ENCODE measurements around the gene CCDC187.

Gene CCDC187

GRCh38 chr9:136247947-136248637 is 55.8 kb downstream of the CCDC187 start:
- Histone ChIP-seq H3K9ac (ENCODE audit: low read depth in 1 of 2, low read length in 2 of 2) (no peak overlapping the region), H3K4me3 (ENCODE audit: low read length in 2 of 2) (no peak overlapping the region), H3K27me3 (ENCODE audit: control insufficient read depth in 2 of 2, insufficient read depth in 2 of 2, low read length in 2 of 2) (peaks cover 2 to 16% of the 10 kb centered on the region in 2 donors)

DNA sequence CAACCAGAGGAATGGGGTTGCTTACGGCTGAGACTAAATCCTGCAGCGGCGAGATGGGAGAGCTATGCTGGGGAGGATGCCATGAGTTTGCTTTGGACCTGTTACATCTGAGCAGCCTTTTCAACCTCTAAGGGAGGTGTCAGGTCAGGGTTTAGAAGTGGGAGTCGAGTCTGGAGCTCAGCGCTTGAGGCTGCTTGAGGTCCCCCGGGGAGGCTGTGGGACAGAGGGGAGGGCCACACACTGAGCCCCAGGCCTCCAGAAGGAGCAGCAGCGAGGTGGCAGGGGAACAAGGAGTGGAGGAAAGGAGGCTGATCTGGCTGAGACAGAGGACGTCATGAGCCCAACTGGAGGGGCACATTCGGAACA is 56.4 kb downstream of the CCDC187 start:
- no peaks in the 10 kb centered on the region for H3K36me3 ChIP-seq (ENCODE audit: control insufficient read depth in 2 of 2, insufficient read depth in 2 of 2, low read length in 2 of 2)
- peaks cover 2 to 16% of the 10 kb centered on the region in 2 donors for H3K27me3 ChIP-seq (ENCODE audit: control insufficient read depth in 2 of 2, insufficient read depth in 2 of 2, low read length in 2 of 2)
- H3K9ac ChIP-seq (ENCODE audit: low read depth in 1 of 2, low read length in 2 of 2): no peak overlapping the region
- H3K4me1 ChIP-seq (ENCODE audit: control insufficient read depth in 2 of 2, insufficient read depth in 2 of 2, low read length in 2 of 2): peaks cover 8 to 15% of the 10 kb centered on the region in 2 donors
- H3K9me3 ChIP-seq (ENCODE audit: control insufficient read depth in 2 of 2, low read length in 2 of 2): no peaks in the 10 kb centered on the region
- H3K4me3 ChIP-seq (ENCODE audit: low read length in 2 of 2): no peak overlapping the region
- no peak overlapping the region for H3K27ac ChIP-seq (ENCODE audit: low read depth in 2 of 2, low read length in 2 of 2)

More at GRCh38 chr9:136247947-136248637, 55.8 kb downstream of the CCDC187 start:
- Histone ChIP-seq H3K9me3 (ENCODE audit: control insufficient read depth in 2 of 2, low read length in 2 of 2) (no peaks in the 10 kb centered on the region), H3K36me3 (ENCODE audit: control insufficient read depth in 2 of 2, insufficient read depth in 2 of 2, low read length in 2 of 2) (no peaks in the 10 kb centered on the region), H3K27ac (ENCODE audit: low read depth in 2 of 2, low read length in 2 of 2) (no peak overlapping the region), H3K4me1 (ENCODE audit: control insufficient read depth in 2 of 2, insufficient read depth in 2 of 2, low read length in 2 of 2) (peaks cover 8 to 15% of the 10 kb centered on the region in 2 donors)

GRCh38 chr9:136246849-136247550 is 56.9 kb downstream of the CCDC187 start:
- Histone ChIP-seq H3K27ac (ENCODE audit: low read depth in 2 of 2, low read length in 2 of 2) (no peak overlapping the region), H3K9me3 (ENCODE audit: control insufficient read depth in 2 of 2, low read length in 2 of 2) (no peaks in the 10 kb centered on the region), H3K4me3 (ENCODE audit: low read length in 2 of 2) (no peak overlapping the region), H3K4me1 (ENCODE audit: control insufficient read depth in 2 of 2, insufficient read depth in 2 of 2, low read length in 2 of 2) (peaks cover 8 to 15% of the 10 kb centered on the region in 2 donors), H3K27me3 (ENCODE audit: control insufficient read depth in 2 of 2, insufficient read depth in 2 of 2, low read length in 2 of 2) (peaks cover 2 to 16% of the 10 kb centered on the region in 2 donors), H3K36me3 (ENCODE audit: control insufficient read depth in 2 of 2, insufficient read depth in 2 of 2, low read length in 2 of 2) (no peaks in the 10 kb centered on the region), H3K9ac (ENCODE audit: low read depth in 1 of 2, low read length in 2 of 2) (no peak overlapping the region)

GRCh38 chr9:136245219-136246150 is 58.4 kb downstream of the CCDC187 start, which contains the start of gene QSOX2:
Gene QSOX2, minus strand, starts transcription at chr9:136245812. Its CDS starts 9 bp downstream, at chr9:136245803.
- Histone ChIP-seq H3K9ac (ENCODE audit: low read depth in 1 of 2, low read length in 2 of 2) (peak within 1 kb of the TSS; percentile 41 to 72), H3K36me3 (ENCODE audit: control insufficient read depth in 2 of 2, insufficient read depth in 2 of 2, low read length in 2 of 2) (no peaks in the 10 kb centered on the region), H3K4me3 (ENCODE audit: low read length in 2 of 2) (peak within 1 kb of the TSS; percentile 73 to 82), H3K4me1 (ENCODE audit: control insufficient read depth in 2 of 2, insufficient read depth in 2 of 2, low read length in 2 of 2) (peaks cover 13 to 15% of the 10 kb centered on the region in 2 donors), H3K27me3 (ENCODE audit: control insufficient read depth in 2 of 2, insufficient read depth in 2 of 2, low read length in 2 of 2) (peaks cover 2 to 11% of the 10 kb centered on the region in 2 donors), H3K9me3 (ENCODE audit: control insufficient read depth in 2 of 2, low read length in 2 of 2) (no peaks in the 10 kb centered on the region), H3K27ac (ENCODE audit: low read depth in 2 of 2, low read length in 2 of 2) (peak within 1 kb of the TSS in 1 of 2 donors; percentile 58)

DNA sequence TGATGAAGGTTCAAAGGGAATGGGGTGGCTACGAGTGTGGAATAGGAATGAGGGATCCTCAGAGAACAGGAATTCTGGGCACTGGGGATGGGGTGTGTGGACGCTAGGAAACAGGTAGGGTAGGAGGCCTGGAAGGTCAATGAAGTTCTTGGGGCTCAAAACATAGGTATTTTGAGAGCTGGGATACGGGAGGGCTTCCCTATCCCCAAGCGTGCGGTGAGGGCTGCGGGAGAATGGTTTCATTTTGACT is 59.0 kb downstream of the CCDC187 start:
- H3K9ac ChIP-seq (ENCODE audit: low read depth in 1 of 2, low read length in 2 of 2): peak overlapping the region; percentile 41 to 72
- peaks cover 13 to 15% of the 10 kb centered on the region in 2 donors for H3K4me1 ChIP-seq (ENCODE audit: control insufficient read depth in 2 of 2, insufficient read depth in 2 of 2, low read length in 2 of 2)
- H3K36me3 ChIP-seq (ENCODE audit: control insufficient read depth in 2 of 2, insufficient read depth in 2 of 2, low read length in 2 of 2): no peaks in the 10 kb centered on the region
- no peaks in the 10 kb centered on the region for H3K9me3 ChIP-seq (ENCODE audit: control insufficient read depth in 2 of 2, low read length in 2 of 2)
- H3K27ac ChIP-seq (ENCODE audit: low read depth in 2 of 2, low read length in 2 of 2): peak overlapping the region in 1 of 2 donors; percentile 58
- peaks cover 2 to 10% of the 10 kb centered on the region in 2 donors for H3K27me3 ChIP-seq (ENCODE audit: control insufficient read depth in 2 of 2, insufficient read depth in 2 of 2, low read length in 2 of 2)
- H3K4me3 ChIP-seq (ENCODE audit: low read length in 2 of 2): peak overlapping the region; percentile 73 to 82

- no peaks in the 10 kb centered on the region for H3K9me3 ChIP-seq (ENCODE audit: control insufficient read depth in 2 of 2, low read length in 2 of 2)
- peaks cover 17 to 20% of the 10 kb centered on the region in 2 donors for H3K4me1 ChIP-seq (ENCODE audit: control insufficient read depth in 2 of 2, insufficient read depth in 2 of 2, low read length in 2 of 2)
- H3K4me3 ChIP-seq (ENCODE audit: low read length in 2 of 2): peak overlapping the region; percentile 73 to 82
- peak overlapping the region in 1 of 2 donors; percentile 58 for H3K27ac ChIP-seq (ENCODE audit: low read depth in 2 of 2, low read length in 2 of 2)
- H3K9ac ChIP-seq (ENCODE audit: low read depth in 1 of 2, low read length in 2 of 2): peak overlapping the region; percentile 41 to 72
- H3K27me3 ChIP-seq (ENCODE audit: control insufficient read depth in 2 of 2, insufficient read depth in 2 of 2, low read length in 2 of 2): peaks cover under 1 to 5% of the 10 kb centered on the region in 2 donors
- H3K36me3 ChIP-seq (ENCODE audit: control insufficient read depth in 2 of 2, insufficient read depth in 2 of 2, low read length in 2 of 2): no peaks in the 10 kb centered on the region
Measured at GRCh38 chr9:136244122-136244968, 59.5 kb downstream of the CCDC187 start.

DNA sequence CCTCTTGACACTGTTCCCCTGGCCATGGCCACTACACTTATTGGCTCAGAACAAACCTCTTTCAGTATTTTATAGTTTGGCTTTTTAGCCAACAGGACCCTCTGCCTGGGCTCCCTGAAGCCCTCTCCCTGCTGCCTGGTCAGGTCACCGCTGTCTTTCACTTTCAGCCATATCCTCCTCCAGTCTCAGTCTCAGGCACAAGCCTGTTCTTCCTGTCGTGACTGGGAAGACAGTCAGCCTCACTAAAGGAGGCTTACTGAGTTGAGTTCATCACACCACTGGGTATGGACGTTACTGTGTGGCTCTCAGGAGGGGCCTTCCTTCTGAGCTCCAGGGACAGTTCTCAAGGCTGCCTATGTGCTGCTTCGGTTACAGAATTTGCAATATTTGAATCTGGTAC is 60.3 kb downstream of the CCDC187 start:
- no peaks in the 10 kb centered on the region for H3K27me3 ChIP-seq (ENCODE audit: control insufficient read depth in 2 of 2, insufficient read depth in 2 of 2, low read length in 2 of 2)
- H3K9me3 ChIP-seq (ENCODE audit: control insufficient read depth in 2 of 2, low read length in 2 of 2): no peaks in the 10 kb centered on the region
- H3K9ac ChIP-seq (ENCODE audit: low read depth in 1 of 2, low read length in 2 of 2): peak overlapping the region in 1 of 2 donors; percentile 18
- no peaks in the 10 kb centered on the region for H3K36me3 ChIP-seq (ENCODE audit: control insufficient read depth in 2 of 2, insufficient read depth in 2 of 2, low read length in 2 of 2)
- H3K27ac ChIP-seq (ENCODE audit: low read depth in 2 of 2, low read length in 2 of 2): peak overlapping the region in 1 of 2 donors; percentile 29
- peak overlapping the region in 1 of 2 donors; percentile 17 for H3K4me3 ChIP-seq (ENCODE audit: low read length in 2 of 2)
- H3K4me1 ChIP-seq (ENCODE audit: control insufficient read depth in 2 of 2, insufficient read depth in 2 of 2, low read length in 2 of 2): peaks cover 20 to 21% of the 10 kb centered on the region in 2 donors

GRCh38 chr9:136242918-136243525 is 60.9 kb downstream of the CCDC187 start:
- H3K4me1 ChIP-seq (ENCODE audit: control insufficient read depth in 2 of 2, insufficient read depth in 2 of 2, low read length in 2 of 2): peaks cover 20 to 21% of the 10 kb centered on the region in 2 donors
- no peak overlapping the region for H3K27ac ChIP-seq (ENCODE audit: low read depth in 2 of 2, low read length in 2 of 2)
- no peaks in the 10 kb centered on the region for H3K27me3 ChIP-seq (ENCODE audit: control insufficient read depth in 2 of 2, insufficient read depth in 2 of 2, low read length in 2 of 2)
- no peaks in the 10 kb centered on the region for H3K9me3 ChIP-seq (ENCODE audit: control insufficient read depth in 2 of 2, low read length in 2 of 2)
- no peak overlapping the region for H3K9ac ChIP-seq (ENCODE audit: low read depth in 1 of 2, low read length in 2 of 2)
- no peak overlapping the region for H3K4me3 ChIP-seq (ENCODE audit: low read length in 2 of 2)
- no peaks in the 10 kb centered on the region for H3K36me3 ChIP-seq (ENCODE audit: control insufficient read depth in 2 of 2, insufficient read depth in 2 of 2, low read length in 2 of 2)

GRCh38 chr9:136242248-136242647 is 61.6 kb downstream of the CCDC187 start:
- no peak overlapping the region for H3K9ac ChIP-seq (ENCODE audit: low read depth in 1 of 2, low read length in 2 of 2)
- peaks cover 20 to 21% of the 10 kb centered on the region in 2 donors for H3K4me1 ChIP-seq (ENCODE audit: control insufficient read depth in 2 of 2, insufficient read depth in 2 of 2, low read length in 2 of 2)
- H3K27ac ChIP-seq (ENCODE audit: low read depth in 2 of 2, low read length in 2 of 2): no peak overlapping the region

More at GRCh38 chr9:136242248-136242647, 61.6 kb downstream of the CCDC187 start:
- no peak overlapping the region for H3K4me3 ChIP-seq (ENCODE audit: low read length in 2 of 2)
- no peaks in the 10 kb centered on the region for H3K9me3 ChIP-seq (ENCODE audit: control insufficient read depth in 2 of 2, low read length in 2 of 2)
- no peaks in the 10 kb centered on the region for H3K27me3 ChIP-seq (ENCODE audit: control insufficient read depth in 2 of 2, insufficient read depth in 2 of 2, low read length in 2 of 2)
- no peaks in the 10 kb centered on the region for H3K36me3 ChIP-seq (ENCODE audit: control insufficient read depth in 2 of 2, insufficient read depth in 2 of 2, low read length in 2 of 2)
